Esophagus (tissue), 2 donors: Measurements from ENCODE around the gene SLC37A4. TPM values are rescaled to one million over a fixed set of nuclear protein-coding genes. Genes with fewer than 3 reads are reported as not detected.
A peak's percentile ranks its signal among the peaks of the same experiment; 100 is the strongest.
"Not testable (repeated sequence)": the region's sequence is repeated elsewhere in the genome, so short reads cannot be mapped to it uniquely, and the experiment has no call there.

Experiments
- H3K27ac ChIP-seq, 2 donors: one replicate each; pipeline ENCODE4 v1.5.1; 2013; ENCODE audit warnings: low read depth in 2 of 2, mild to moderate bottlenecking in 2 of 2, inconsistent platforms in 1 of 2, low read length in 1 of 2, moderate library complexity in 1 of 2
- H3K27me3 ChIP-seq, 2 donors: one replicate each; pipeline ENCODE4 v1.6.1; 2013; ENCODE audit warnings: low read length in 2 of 2, control low read depth in 1 of 2, mild to moderate bottlenecking in 1 of 2; ENCODE audit not compliant: insufficient read depth in 2 of 2, control insufficient read depth in 1 of 2
- H3K36me3 ChIP-seq, 2 donors: one replicate each; pipeline ENCODE4 v1.6.1; 2013; ENCODE audit warnings: low read length in 1 of 2; ENCODE audit not compliant: control insufficient read depth in 2 of 2, insufficient read depth in 2 of 2
- H3K4me1 ChIP-seq, 2 donors: one replicate each; pipeline ENCODE4 v1.6.1; 2013; ENCODE audit warnings: low read length in 1 of 2; ENCODE audit not compliant: control insufficient read depth in 2 of 2, insufficient read depth in 2 of 2
- H3K4me3 ChIP-seq, 2 donors: one replicate each; pipeline ENCODE4 v1.5.1; 2013; ENCODE audit warnings: low read length in 2 of 2, mild to moderate bottlenecking in 2 of 2, low read depth in 1 of 2, moderate library complexity in 1 of 2
- H3K9me3 ChIP-seq, 2 donors: one replicate each; pipeline ENCODE4 v1.6.1; 2013; ENCODE audit warnings: mild to moderate bottlenecking in 2 of 2, low read depth in 1 of 2, low read length in 1 of 2, moderate library complexity in 1 of 2; ENCODE audit not compliant: control insufficient read depth in 2 of 2, insufficient read depth in 1 of 2
- WGBS, 2 donors: extraction: QIAGEN DNeasy Blood & Tissue Kit; methylation state at CpG; one replicate each; pipeline ENCODE4 v1.1.7; 2013; 5-methylcytosine and 5-hydroxymethylcytosine counted together
- polyA plus RNA-seq, 2 donors: library from polyadenylated mRNA; stranded (reverse); fragments of 200-250 nt; gene quantifications; one replicate each; pipeline ENCODE4 v1.2.3, GENCODE V29; 2013
- donor health status: healthy with polysubstance abuse.
- donor health status: Bipolar disorder and iron deficiency.

Gene SLC37A4
- polyA plus RNA-seq, 2 donors: 7.3 to 9.3 TPM

- H3K9me3 ChIP-seq: no peaks in the 10 kb centered on the region
- no peak overlapping the region for H3K27ac ChIP-seq
- peaks cover 4 to 10% of the 10 kb centered on the region in 2 donors for H3K4me1 ChIP-seq
- no peaks in the 10 kb centered on the region for H3K27me3 ChIP-seq
- WGBS, 2 donors: 72 to 80% methylated on average over 15 of the region's 15 CpGs
- H3K36me3 ChIP-seq: peaks cover 5 to 18% of the 10 kb centered on the region in 2 donors
- no peak overlapping the region for H3K4me3 ChIP-seq
These were observed 6.1 kb downstream of the SLC37A4 start for GRCh38 chr11:119024430-119025098.

GRCh38 chr11:119023741-119024140, 6.9 kb downstream of the SLC37A4 start:
- Histone ChIP-seq H3K27me3 (no peaks in the 10 kb centered on the region), H3K4me1 (peaks cover 0 to 1% of the 10 kb centered on the region in 2 donors), H3K9me3 (no peaks in the 10 kb centered on the region), H3K36me3 (peaks cover 5 to 18% of the 10 kb centered on the region in 2 donors), H3K27ac (no peak overlapping the region), H3K4me3 (no peak overlapping the region)

GRCh38 chr11:119021631-119022030, 9.0 kb downstream of the SLC37A4 start:
- no peaks in the 10 kb centered on the region for H3K4me1 ChIP-seq
- H3K36me3 ChIP-seq: peaks cover 5 to 12% of the 10 kb centered on the region in 2 donors
- WGBS, 2 donors: 85 to 88% methylated on average over 5 of the region's 5 CpGs
- H3K4me3 ChIP-seq: no peak overlapping the region
- H3K27ac ChIP-seq: no peak overlapping the region
- no peaks in the 10 kb centered on the region for H3K27me3 ChIP-seq
- H3K9me3 ChIP-seq: no peaks in the 10 kb centered on the region

GRCh38 chr11:119019996-119020395, 10.7 kb downstream of the SLC37A4 start:
- peaks cover 10 to 17% of the 10 kb centered on the region in 2 donors for H3K36me3 ChIP-seq
- H3K4me1 ChIP-seq: no peaks in the 10 kb centered on the region
- H3K4me3 ChIP-seq: peak overlapping the region in 1 of 2 donors; percentile 100
- no peak overlapping the region for H3K27ac ChIP-seq
- H3K9me3 ChIP-seq: no peaks in the 10 kb centered on the region
- no peaks in the 10 kb centered on the region for H3K27me3 ChIP-seq
- WGBS, 2 donors: 35% methylated on average over 2 of the region's 2 CpGs

- Histone ChIP-seq H3K36me3 (peaks cover 9 to 10% of the 10 kb centered on the region in 2 donors), H3K27me3 (no peaks in the 10 kb centered on the region), H3K4me3 (peak within 1 kb of the TSS; percentile 90 to 100), H3K4me1 (no peaks in the 10 kb centered on the region), H3K9me3 (no peaks in the 10 kb centered on the region), H3K27ac (peak within 1 kb of the TSS; percentile 94 to 99)
- 0% methylated on average over 61 to 63 of the region's 63 CpGs for WGBS, 2 donors
These were observed 12.4 kb downstream of the SLC37A4 start, which contains the start of the genes RPS25 and TRAPPC4 for GRCh38 chr11:119018074-119018938. Gene RPS25 (minus strand): TSS chr11:119018343. CDS start chr11:119018284, 59 bp downstream. Gene TRAPPC4 (plus strand): TSS chr11:119018766. CDS start chr11:119018796, 30 bp downstream.

- not testable (repeated sequence) for H3K27me3 ChIP-seq, H3K4me1 ChIP-seq, H3K9me3 ChIP-seq
- 1 to 2% methylated on average over 10 of the region's 10 CpGs for WGBS, 2 donors
- Histone ChIP-seq H3K4me3 (peak overlapping the region; percentile 90 to 100), H3K36me3 (peaks cover 10 to 12% of the 10 kb centered on the region in 2 donors), H3K27ac (peak overlapping the region; percentile 24 to 66)
These were observed 13.3 kb downstream of the SLC37A4 start for GRCh38 chr11:119017377-119017776.

- H3K36me3 ChIP-seq: peaks cover 10 to 14% of the 10 kb centered on the region in 2 donors
- H3K27me3 ChIP-seq: no peaks in the 10 kb centered on the region
- peak overlapping the region in 1 of 2 donors; percentile 100 for H3K4me3 ChIP-seq
- H3K27ac ChIP-seq: peak overlapping the region in 1 of 2 donors; percentile 10
- no peaks in the 10 kb centered on the region for H3K9me3 ChIP-seq
- WGBS, 2 donors: 63 to 69% methylated on average over 14 of the region's 14 CpGs
- H3K4me1 ChIP-seq: no peaks in the 10 kb centered on the region
These were observed 14.3 kb downstream of the SLC37A4 start for GRCh38 chr11:119016216-119017009.

- H3K4me3 ChIP-seq: no peak overlapping the region
- H3K27me3 ChIP-seq: no peaks in the 10 kb centered on the region
- no peaks in the 10 kb centered on the region for H3K9me3 ChIP-seq
- 61% methylated on average over 8 of the region's 8 CpGs for WGBS, 2 donors
- peaks cover 10 to 19% of the 10 kb centered on the region in 2 donors for H3K36me3 ChIP-seq
- H3K4me1 ChIP-seq: no peaks in the 10 kb centered on the region
- no peak overlapping the region for H3K27ac ChIP-seq
These were observed 15.5 kb downstream of the SLC37A4 start for GRCh38 chr11:119015054-119015611.
